ENCODE measurements around the gene GPR158.

GPR158 gene

DNA sequence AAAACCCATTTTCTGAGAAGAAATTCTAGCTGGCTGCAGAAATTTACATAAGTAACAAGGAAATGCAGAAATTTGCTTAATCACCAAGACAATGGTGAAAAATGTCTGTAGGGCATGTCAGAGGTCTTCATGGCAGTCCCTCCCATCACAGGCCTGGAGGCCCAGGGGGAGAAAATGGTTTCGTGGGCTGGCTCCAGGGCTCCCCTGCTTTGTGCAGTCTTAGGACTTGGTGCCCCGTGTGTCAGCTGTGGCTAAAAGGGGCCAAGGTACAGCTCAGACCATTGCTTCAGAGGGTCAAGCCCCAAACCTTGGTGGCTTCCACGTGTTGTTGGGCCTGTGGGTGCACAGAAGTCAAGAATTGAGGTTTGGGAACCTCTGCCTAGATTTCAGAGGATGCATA is 215.9 kb downstream of the GPR158 start:
- no peak for ATAC-seq
- no peak for TF ChIP-seq ESRRG (CRISPR knock-in tag; IDR thresholded peaks at IDR 0.05)
- no peak for TF ChIP-seq ZFP3 (CRISPR knock-in tag; IDR thresholded peaks at IDR 0.05)
- no peak for TF ChIP-seq GLIS3 (CRISPR knock-in tag; IDR thresholded peaks at IDR 0.05)
- TF ChIP-seq, protein P1, sequence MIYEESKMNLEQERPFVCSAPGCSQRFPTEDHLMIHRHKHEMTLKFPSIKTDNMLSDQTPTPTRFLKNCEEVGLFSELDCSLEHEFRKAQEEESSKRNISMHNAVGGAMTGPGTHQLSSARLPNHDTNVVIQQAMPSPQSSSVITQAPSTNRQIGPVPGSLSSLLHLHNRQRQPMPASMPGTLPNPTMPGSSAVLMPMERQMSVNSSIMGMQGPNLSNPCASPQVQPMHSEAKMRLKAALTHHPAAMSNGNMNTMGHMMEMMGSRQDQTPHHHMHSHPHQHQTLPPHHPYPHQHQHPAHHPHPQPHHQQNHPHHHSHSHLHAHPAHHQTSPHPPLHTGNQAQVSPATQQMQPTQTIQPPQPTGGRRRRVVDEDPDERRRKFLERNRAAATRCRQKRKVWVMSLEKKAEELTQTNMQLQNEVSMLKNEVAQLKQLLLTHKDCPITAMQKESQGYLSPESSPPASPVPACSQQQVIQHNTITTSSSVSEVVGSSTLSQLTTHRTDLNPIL (CRISPR knock-in tag; IDR thresholded peaks at IDR 0.05; ENCODE audit: low read depth), result no peak
- TF ChIP-seq ZNF8 (CRISPR knock-in tag; IDR thresholded peaks at IDR 0.05), result no peak
- TF ChIP-seq OSR1 (CRISPR knock-in tag; IDR thresholded peaks at IDR 0.05), result no peak
- TF ChIP-seq RARB (CRISPR knock-in tag; IDR thresholded peaks at IDR 0.05), result no peak
- TF ChIP-seq ZNF565 (CRISPR knock-in tag; conservative IDR thresholded peaks at IDR 0.05; ENCODE audit: low read depth), result no peak
- TF ChIP-seq ZFP30 (CRISPR knock-in tag; IDR thresholded peaks at IDR 0.05), result no peak
- no peak for TF ChIP-seq ISL1 (CRISPR knock-in tag; IDR thresholded peaks at IDR 0.05)
- TF ChIP-seq ZC3H10 (CRISPR knock-in tag; IDR thresholded peaks at IDR 0.05), result no peak
- TF ChIP-seq, protein P2, sequence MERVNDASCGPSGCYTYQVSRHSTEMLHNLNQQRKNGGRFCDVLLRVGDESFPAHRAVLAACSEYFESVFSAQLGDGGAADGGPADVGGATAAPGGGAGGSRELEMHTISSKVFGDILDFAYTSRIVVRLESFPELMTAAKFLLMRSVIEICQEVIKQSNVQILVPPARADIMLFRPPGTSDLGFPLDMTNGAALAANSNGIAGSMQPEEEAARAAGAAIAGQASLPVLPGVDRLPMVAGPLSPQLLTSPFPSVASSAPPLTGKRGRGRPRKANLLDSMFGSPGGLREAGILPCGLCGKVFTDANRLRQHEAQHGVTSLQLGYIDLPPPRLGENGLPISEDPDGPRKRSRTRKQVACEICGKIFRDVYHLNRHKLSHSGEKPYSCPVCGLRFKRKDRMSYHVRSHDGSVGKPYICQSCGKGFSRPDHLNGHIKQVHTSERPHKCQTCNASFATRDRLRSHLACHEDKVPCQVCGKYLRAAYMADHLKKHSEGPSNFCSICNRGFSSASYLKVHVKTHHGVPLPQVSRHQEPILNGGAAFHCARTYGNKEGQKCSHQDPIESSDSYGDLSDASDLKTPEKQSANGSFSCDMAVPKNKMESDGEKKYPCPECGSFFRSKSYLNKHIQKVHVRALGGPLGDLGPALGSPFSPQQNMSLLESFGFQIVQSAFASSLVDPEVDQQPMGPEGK (CRISPR knock-in tag; IDR thresholded peaks at IDR 0.05; ENCODE audit: borderline replicate concordance), result no peak
- no peak for TF ChIP-seq ARNTL (CRISPR knock-in tag; IDR thresholded peaks at IDR 0.05; ENCODE audit: borderline replicate concordance, low read depth)
- TF ChIP-seq PPARA (CRISPR knock-in tag; IDR thresholded peaks at IDR 0.05; ENCODE audit: borderline replicate concordance), result no peak

DNA sequence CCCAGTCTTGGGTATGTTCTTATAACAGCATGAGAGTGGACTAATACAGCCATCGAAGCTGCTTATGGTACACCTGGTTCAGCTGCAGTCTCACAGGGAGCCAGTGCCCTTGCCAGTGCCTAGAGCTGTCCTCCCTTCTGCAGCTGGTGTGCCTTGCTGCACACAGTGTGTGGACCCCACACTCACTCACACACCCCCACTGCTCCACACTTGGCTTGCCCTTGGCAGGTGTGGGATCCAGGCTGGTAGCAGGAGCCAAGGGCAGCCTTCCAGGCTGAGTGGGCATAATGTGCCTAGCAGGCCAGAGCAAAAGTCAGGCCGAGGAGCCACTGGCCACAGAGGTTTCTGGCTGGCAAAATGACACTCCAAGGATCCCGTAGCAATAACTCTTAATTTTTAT is 217.3 kb downstream of the GPR158 start:
- no peak for ATAC-seq

GRCh38 chr10:25393621-25394020 is 218.8 kb downstream of the GPR158 start:
- TF ChIP-seq BACH2 (CRISPR knock-in tag; IDR thresholded peaks at IDR 0.05; ENCODE audit: borderline replicate concordance) (no peak), ZNF70 (CRISPR knock-in tag; IDR thresholded peaks at IDR 0.05) (no peak), GLIS3 (CRISPR knock-in tag; IDR thresholded peaks at IDR 0.05) (no peak), CSDC2 (CRISPR knock-in tag; IDR thresholded peaks at IDR 0.05) (no peak), ISL1 (CRISPR knock-in tag; IDR thresholded peaks at IDR 0.05) (no peak), ZNF8 (CRISPR knock-in tag; IDR thresholded peaks at IDR 0.05) (no peak), ZFP3 (CRISPR knock-in tag; IDR thresholded peaks at IDR 0.05) (no peak), OSR1 (CRISPR knock-in tag; IDR thresholded peaks at IDR 0.05) (no peak), SNAI2 (CRISPR knock-in tag; IDR thresholded peaks at IDR 0.05) (no peak), ESRRG (CRISPR knock-in tag; IDR thresholded peaks at IDR 0.05) (no peak), TOX (CRISPR knock-in tag; IDR thresholded peaks at IDR 0.05; ENCODE audit: borderline replicate concordance) (no peak)
- TF ChIP-seq, protein P2 (CRISPR knock-in tag; IDR thresholded peaks at IDR 0.05; ENCODE audit: borderline replicate concordance), result no peak
- ATAC-seq, result no peak

More for the DNA sequence above, 217.3 kb downstream of the GPR158 start:
- no peak for TF ChIP-seq PPARA (CRISPR knock-in tag; IDR thresholded peaks at IDR 0.05; ENCODE audit: borderline replicate concordance)
- TF ChIP-seq ARNTL (CRISPR knock-in tag; IDR thresholded peaks at IDR 0.05; ENCODE audit: borderline replicate concordance, low read depth), result no peak
- no peak for TF ChIP-seq ZFP30 (CRISPR knock-in tag; IDR thresholded peaks at IDR 0.05)
- TF ChIP-seq ESRRG (CRISPR knock-in tag; IDR thresholded peaks at IDR 0.05), result no peak
- TF ChIP-seq CSRNP3 (CRISPR knock-in tag; IDR thresholded peaks at IDR 0.05), result no peak
- no peak for TF ChIP-seq ZNF70 (CRISPR knock-in tag; IDR thresholded peaks at IDR 0.05)
- no peak for TF ChIP-seq ZFP3 (CRISPR knock-in tag; IDR thresholded peaks at IDR 0.05)
- no peak for TF ChIP-seq SNAI2 (CRISPR knock-in tag; IDR thresholded peaks at IDR 0.05)
- TF ChIP-seq, protein P2 (CRISPR knock-in tag; IDR thresholded peaks at IDR 0.05; ENCODE audit: borderline replicate concordance), result no peak
